Measurements from ENCODE around the gene ANKRD40CL. TPM values are rescaled to one million over a fixed set of nuclear protein-coding genes. Genes with fewer than 3 reads are reported as not detected.

The ANKRD40CL gene
- total RNA-seq, 2 donors from 2014 or later: not detected

DNA sequence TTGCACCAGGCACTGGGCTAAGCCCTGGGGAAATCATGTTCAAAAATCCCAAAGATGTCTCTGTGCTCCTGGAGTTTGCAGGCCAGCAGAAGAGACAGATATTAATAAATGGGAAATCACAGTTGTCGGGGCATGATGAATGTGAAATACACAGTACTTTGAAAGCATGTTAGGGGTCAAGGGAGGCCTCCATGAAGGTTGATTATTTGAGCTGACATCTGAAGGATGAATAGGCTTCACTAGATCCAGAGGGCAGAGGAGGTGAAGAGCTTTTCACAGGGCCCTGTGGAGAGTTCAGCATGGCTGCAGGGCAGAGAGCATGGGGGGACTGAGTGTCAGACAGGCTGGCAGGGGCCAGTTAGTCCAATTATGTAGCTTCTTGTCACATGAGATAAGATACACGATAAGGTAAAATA lies 2.6 kb downstream of the ANKRD40CL start:
- Histone ChIP-seq H3K4me3 (no peak overlapping the region), H3K4me1 (no peaks in the 10 kb centered on the region), H3K9me3 (no peaks in the 10 kb centered on the region), H3K27me3 (no peaks in the 10 kb centered on the region), H3K36me3 (no peaks in the 10 kb centered on the region), H3K27ac (no peak overlapping the region)
- peak; percentile 42 for DNase-seq (ENCODE audit: low spot score)
- TF ChIP-seq, protein P1, sequence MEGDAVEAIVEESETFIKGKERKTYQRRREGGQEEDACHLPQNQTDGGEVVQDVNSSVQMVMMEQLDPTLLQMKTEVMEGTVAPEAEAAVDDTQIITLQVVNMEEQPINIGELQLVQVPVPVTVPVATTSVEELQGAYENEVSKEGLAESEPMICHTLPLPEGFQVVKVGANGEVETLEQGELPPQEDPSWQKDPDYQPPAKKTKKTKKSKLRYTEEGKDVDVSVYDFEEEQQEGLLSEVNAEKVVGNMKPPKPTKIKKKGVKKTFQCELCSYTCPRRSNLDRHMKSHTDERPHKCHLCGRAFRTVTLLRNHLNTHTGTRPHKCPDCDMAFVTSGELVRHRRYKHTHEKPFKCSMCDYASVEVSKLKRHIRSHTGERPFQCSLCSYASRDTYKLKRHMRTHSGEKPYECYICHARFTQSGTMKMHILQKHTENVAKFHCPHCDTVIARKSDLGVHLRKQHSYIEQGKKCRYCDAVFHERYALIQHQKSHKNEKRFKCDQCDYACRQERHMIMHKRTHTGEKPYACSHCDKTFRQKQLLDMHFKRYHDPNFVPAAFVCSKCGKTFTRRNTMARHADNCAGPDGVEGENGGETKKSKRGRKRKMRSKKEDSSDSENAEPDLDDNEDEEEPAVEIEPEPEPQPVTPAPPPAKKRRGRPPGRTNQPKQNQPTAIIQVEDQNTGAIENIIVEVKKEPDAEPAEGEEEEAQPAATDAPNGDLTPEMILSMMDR (IDR thresholded peaks at IDR 0.05): no peak

DNA sequence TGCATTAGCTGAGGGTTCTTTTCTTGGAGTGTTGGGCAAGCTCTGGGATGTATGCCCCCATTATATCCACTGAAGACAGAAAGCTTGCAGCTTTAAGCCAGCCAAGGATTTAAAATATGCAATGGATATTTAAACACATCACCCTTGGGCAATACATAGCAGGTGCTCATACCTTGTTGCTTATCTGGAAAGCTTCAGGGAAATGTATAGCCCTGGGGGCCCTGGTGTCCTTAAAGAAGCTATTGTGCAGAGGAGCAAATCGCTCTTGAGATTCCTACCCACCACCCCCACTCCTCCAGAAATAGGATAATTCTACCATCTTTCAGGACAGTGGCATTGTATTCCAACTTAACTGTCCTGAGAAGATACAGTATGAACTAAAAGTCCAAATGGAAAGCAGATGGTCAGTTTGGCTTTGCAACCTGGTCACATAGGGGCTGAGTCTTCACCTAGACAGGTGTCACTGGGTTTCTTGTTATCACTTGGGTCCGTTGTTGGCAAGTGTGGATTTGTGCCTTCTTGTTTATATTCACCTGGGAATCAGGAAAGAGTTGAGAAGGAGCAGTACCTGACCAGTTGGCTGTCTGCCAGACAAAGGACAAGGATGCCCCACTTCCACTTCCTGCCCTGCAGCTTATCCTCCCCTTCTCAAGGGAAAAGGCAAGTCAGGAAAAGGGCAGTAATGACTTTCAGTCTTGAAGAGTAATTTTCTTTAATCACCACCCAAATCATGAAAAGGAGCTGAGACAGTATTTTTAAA lies 3.4 kb downstream of the ANKRD40CL start:
- Histone ChIP-seq H3K27me3 (no peaks in the 10 kb centered on the region), H3K4me3 (no peak overlapping the region), H3K27ac (peak overlapping the region in 1 of 2 donors; percentile 36), H3K4me1 (no peaks in the 10 kb centered on the region), H3K9me3 (no peaks in the 10 kb centered on the region), H3K36me3 (no peaks in the 10 kb centered on the region)
- TF ChIP-seq, protein P1 (IDR thresholded peaks at IDR 0.05): no peak
- peak; percentile 58 for DNase-seq (ENCODE audit: low spot score)

DNA sequence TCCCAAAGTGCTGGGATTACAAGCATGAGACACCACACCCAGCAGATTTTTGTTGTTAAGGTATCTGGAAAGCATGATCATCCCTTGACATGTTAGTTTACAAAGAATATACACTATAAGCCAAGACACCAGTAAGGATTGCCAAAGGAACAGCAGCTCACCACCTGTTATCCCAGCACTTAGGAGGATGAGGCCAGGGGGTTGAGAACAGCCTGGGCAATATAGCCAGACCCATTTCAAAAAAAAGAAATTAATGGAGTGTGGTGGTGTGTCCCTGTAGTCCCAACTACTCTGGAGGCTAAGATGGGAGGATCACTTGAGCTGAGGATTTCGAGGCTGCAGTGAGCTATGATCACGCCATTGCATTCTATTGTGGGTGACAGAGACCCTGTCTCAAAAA lies 5.1 kb downstream of the ANKRD40CL start:
- H3K36me3 ChIP-seq: no peaks in the 10 kb centered on the region
- no peak for DNase-seq (ENCODE audit: low spot score)
- H3K27ac ChIP-seq: no peak overlapping the region
- no peaks in the 10 kb centered on the region for H3K4me1 ChIP-seq
- no peaks in the 10 kb centered on the region for H3K9me3 ChIP-seq
- TF ChIP-seq, protein P1 (IDR thresholded peaks at IDR 0.05): no peak
- no peak overlapping the region for H3K4me3 ChIP-seq
- H3K27me3 ChIP-seq: no peaks in the 10 kb centered on the region

DNA sequence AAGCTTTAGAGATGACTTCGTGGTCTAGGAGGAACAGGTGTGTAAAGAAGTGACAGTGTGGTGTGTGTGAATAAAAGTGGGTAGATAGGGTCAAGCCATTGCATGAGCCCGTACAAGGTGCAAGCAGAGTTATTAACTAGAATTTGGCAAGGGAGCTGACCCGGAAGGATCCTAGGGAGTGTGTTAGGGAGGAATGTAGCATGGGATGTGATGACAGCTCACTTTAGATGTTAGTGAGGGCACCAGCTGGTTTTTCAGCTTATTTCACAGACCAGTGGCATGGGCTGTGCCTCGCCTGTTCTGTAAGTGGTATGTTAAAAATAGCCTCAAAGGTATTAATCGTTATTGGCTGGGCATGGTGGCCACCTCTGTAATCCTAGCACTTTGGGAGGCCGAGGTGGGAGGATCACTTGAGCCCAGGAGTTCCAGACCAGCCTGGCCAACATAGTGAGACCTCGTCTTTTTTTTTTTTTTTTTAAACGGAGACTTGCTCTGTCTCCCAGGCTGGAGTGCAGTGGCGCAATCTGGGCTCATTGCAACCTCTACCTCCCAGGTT lies 8.3 kb downstream of the ANKRD40CL start:
- Histone ChIP-seq H3K36me3 (peaks cover 4% of the 10 kb centered on the region), H3K9me3 (no peaks in the 10 kb centered on the region), H3K27me3 (no peaks in the 10 kb centered on the region), H3K4me3 (no peak overlapping the region), H3K4me1 (no peaks in the 10 kb centered on the region), H3K27ac (no peak overlapping the region)
- no peak for DNase-seq (ENCODE audit: low spot score)
- TF ChIP-seq, protein P1 (IDR thresholded peaks at IDR 0.05): no peak

DNA sequence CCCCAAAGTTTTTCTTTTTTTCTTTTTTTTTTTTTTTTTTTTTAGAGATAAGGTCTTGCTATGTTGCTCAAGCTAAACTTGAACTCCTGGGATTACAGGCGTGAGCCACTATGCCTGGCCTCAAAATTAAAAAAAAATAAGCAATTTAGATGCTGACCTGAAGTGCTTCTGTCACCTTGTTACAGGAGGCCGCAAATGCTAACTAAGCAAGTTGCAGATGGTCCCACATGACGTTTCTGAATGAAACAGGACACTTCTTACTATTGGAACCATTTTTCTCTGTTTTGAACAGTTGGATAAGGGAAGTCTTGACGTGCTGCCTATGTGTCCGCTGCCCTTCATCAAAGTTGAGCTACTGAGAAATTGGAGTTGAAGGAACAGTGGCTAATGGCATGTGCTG lies 8.8 kb downstream of the ANKRD40CL start:
- Histone ChIP-seq H3K9me3 (no peaks in the 10 kb centered on the region), H3K27me3 (no peaks in the 10 kb centered on the region), H3K36me3 (peaks cover 10% of the 10 kb centered on the region), H3K4me1 (no peaks in the 10 kb centered on the region), H3K4me3 (no peak overlapping the region), H3K27ac (no peak overlapping the region)
- TF ChIP-seq, protein P1 (IDR thresholded peaks at IDR 0.05): no peak
- DNase-seq (ENCODE audit: low spot score): no peak

Measured in right atrium auricular region (tissue), 2 donors.